T-cell (primary cell): ENCODE measurements around the gene TRAPPC3L. TPM values are rescaled to one million over a fixed set of nuclear protein-coding genes. Genes with fewer than 3 reads are reported as not detected.
A peak's percentile ranks its signal among the peaks of the same experiment; 100 is the strongest.

Experiments
- ATAC-seq, 4 experiments: fragments of 200-7000 bp in 3 of 4; fragments of 150-1000 bp in 1 of 4; cut with Tn5 transposase; replicated peaks in 1 of 4; 1 replicate in 3 of 4; 2 replicates in 1 of 4; pipeline ENCODE4 v1.10.0; 2021; ENCODE audit warnings: moderate library complexity in 3 of 4, mild to moderate bottlenecking in 2 of 4, moderate number of reproducible peaks in 1 of 4
- CTCF ChIA-PET, 2 donors: fragments of 300-600 bp; sonication (Branson Sonifier 250); formaldehyde crosslinking; loops; one replicate each; lab custom pipeline; 2022; ENCODE audit warnings: antibody characterized with exemption in 2 of 2; lab: Charles Lee
- POLR2A ChIA-PET, 2 donors: fragments of 300-600 bp; sonication (Branson Sonifier 250); formaldehyde crosslinking; loops; one replicate each; lab custom pipeline; 2022; ENCODE audit warnings: antibody characterized with exemption in 2 of 2; lab: Charles Lee
- DNase-seq, 35 experiments: peaks; one replicate each; pipeline versions ENCODE4 v3.0.0 to v3.0.0-alpha.2; 2013 to 2023
- H3K27ac ChIP-seq: one replicate; pipeline ENCODE4 v1.5.1; 2013; ENCODE audit warnings: low read length
- H3K27me3 ChIP-seq, 2 experiments: replicated peaks in 1 of 2; 1 replicate in 1 of 2; 2 replicates in 1 of 2; pipeline versions ENCODE4 v1.6.1 to v1.7.0; 2013; ENCODE audit warnings: low read length in 1 of 2, mixed read lengths in 1 of 2; ENCODE audit not compliant: control insufficient read depth in 2 of 2, insufficient read depth in 2 of 2; ENCODE audit errors: extremely low read depth in 1 of 2
- H3K36me3 ChIP-seq, 2 donors: 1 replicate in 1 of 2; 2 replicates in 1 of 2; pipeline versions ENCODE4 v1.6.1 to v1.7.0; 2013; ENCODE audit warnings: low read length in 1 of 2; ENCODE audit not compliant: control insufficient read depth in 2 of 2, insufficient read depth in 1 of 2; ENCODE audit errors: extremely low read depth in 1 of 2
- H3K4me1 ChIP-seq, 2 experiments: 1 replicate in 1 of 2; 2 replicates in 1 of 2; pipeline versions ENCODE4 v1.6.1 to v1.7.0; 2013; ENCODE audit warnings: low read length in 2 of 2, mixed read lengths in 1 of 2; ENCODE audit not compliant: insufficient read depth in 2 of 2, control insufficient read depth in 1 of 2; ENCODE audit errors: extremely low read depth in 1 of 2
- H3K4me3 ChIP-seq, 2 donors: 1 replicate in 1 of 2; 2 replicates in 1 of 2; pipeline versions ENCODE4 v1.5.1 to v1.7.0; 2013; ENCODE audit warnings: mild to moderate bottlenecking in 2 of 2, low read length in 1 of 2, moderate library complexity in 1 of 2; ENCODE audit not compliant: control insufficient read depth in 1 of 2; ENCODE audit errors: extremely low read depth in 1 of 2
- H3K9me3 ChIP-seq: 2 replicates; pipeline ENCODE4 v1.7.0; 2013
- H3K27ac Mint-ChIP-seq, 2 donors: one replicate each; pipeline ENCODE4 v1.8.0; 2020 to 2021; ENCODE audit warnings: mild to moderate bottlenecking in 2 of 2, mixed read lengths in 2 of 2
- H3K27me3 Mint-ChIP-seq, 2 donors: one replicate each; pipeline ENCODE4 v1.8.0; 2021 to 2022; ENCODE audit warnings: mixed read lengths in 2 of 2
- H3K36me3 Mint-ChIP-seq: one replicate; pipeline ENCODE4 v1.8.0; 2021; ENCODE audit warnings: mixed read lengths
- H3K4me1 Mint-ChIP-seq, 3 donors: one replicate each; pipeline ENCODE4 v1.8.0; 2020 to 2022; ENCODE audit warnings: mixed read lengths in 3 of 3, mild to moderate bottlenecking in 1 of 3
- H3K4me3 Mint-ChIP-seq, 3 donors: one replicate each; pipeline ENCODE4 v1.8.0; 2020 to 2022; ENCODE audit warnings: mild to moderate bottlenecking in 3 of 3, mixed read lengths in 3 of 3, moderate library complexity in 3 of 3
- H3K9me3 Mint-ChIP-seq, 3 donors: one replicate each; pipeline ENCODE4 v1.8.0; 2020 to 2022; ENCODE audit warnings: mixed read lengths in 3 of 3
- WGBS: methylation state at CpG from one replicate; pipeline ENCODE4 v1.1.5; 2013; ENCODE audit warnings: missing lambda C conversion rate; ENCODE audit not compliant: insufficient coverage; 5-methylcytosine and 5-hydroxymethylcytosine counted together
- total RNA-seq, 35 experiments: library from RNA in 6 of 35; stranded (reverse) in 6 of 35; fragments of 120-200 nt in 1 of 35; gene quantifications; one replicate each; pipeline versions ENCODE4 v1.2.1 to v1.2.4 and lab custom pipeline; 2013 to 2026

The TRAPPC3L gene
- total RNA-seq, 5 donors from 2014 or later (not counting 1 experiment from before 2014, with no cell fraction given), result not detected

GRCh38 chr6:116472706-116473105 lies 72.8 kb downstream of the TRAPPC3L start:
- POLR2A ChIA-PET, result no interaction called here
- CTCF ChIA-PET, result no interaction called here
- no peaks in the 10 kb centered on the region for H3K27me3 ChIP-seq
- Mint-ChIP-seq H3K27me3 (peaks cover 0 to 10% of the 10 kb centered on the region in 2 donors), H3K4me3 (no peak overlapping the region), H3K27ac (no peak overlapping the region), H3K4me1 (peaks cover 23 to 31% (median 25%) of the 10 kb centered on the region in 3 donors), H3K9me3 (no peaks in the 10 kb centered on the region), H3K36me3 (no peaks in the 10 kb centered on the region)
- H3K9me3 ChIP-seq, result no peaks in the 10 kb centered on the region
- no CpG with 5 or more reads among the region's 3 CpGs for WGBS
- peaks cover 6 to 9% of the 10 kb centered on the region in 2 experiments for H3K4me1 ChIP-seq
- no peak overlapping the region for H3K27ac ChIP-seq
- no peak for ATAC-seq
- no peak for DNase-seq
- H3K36me3 ChIP-seq, result no peaks in the 10 kb centered on the region
- H3K4me3 ChIP-seq, result no peak overlapping the region

- Histone ChIP-seq H3K9me3 (no peaks in the 10 kb centered on the region), H3K27me3 (no peaks in the 10 kb centered on the region), H3K36me3 (no peaks in the 10 kb centered on the region), H3K4me3 (no peak overlapping the region), H3K27ac (no peak overlapping the region), H3K4me1 (peaks cover 6 to 9% of the 10 kb centered on the region in 2 experiments)
- ATAC-seq (no peak), DNase-seq (no peak)
- Mint-ChIP-seq H3K4me1 (peaks cover 29 to 36% (median 29%) of the 10 kb centered on the region in 3 donors), H3K36me3 (no peaks in the 10 kb centered on the region), H3K9me3 (no peaks in the 10 kb centered on the region), H3K27ac (no peak overlapping the region), H3K27me3 (peaks cover 0 to 10% of the 10 kb centered on the region in 2 donors), H3K4me3 (no peak overlapping the region)
- ChIA-PET POLR2A (no interaction called here), CTCF (no interaction called here)
- WGBS, result no CpG with 5 or more reads among the region's 1 CpG
These were observed 74.0 kb downstream of the TRAPPC3L start for GRCh38 chr6:116471531-116471930.

GRCh38 chr6:116468293-116468692 lies 77.2 kb downstream of the TRAPPC3L start:
- Histone ChIP-seq H3K9me3 (no peaks in the 10 kb centered on the region), H3K4me3 (no peak overlapping the region), H3K36me3 (no peaks in the 10 kb centered on the region), H3K27ac (no peak overlapping the region), H3K27me3 (no peaks in the 10 kb centered on the region), H3K4me1 (peaks cover 0 to 9% of the 10 kb centered on the region in 2 experiments)
- POLR2A ChIA-PET, result no interaction called here
- Mint-ChIP-seq H3K36me3 (no peaks in the 10 kb centered on the region), H3K4me1 (peaks cover 15 to 35% (median 23%) of the 10 kb centered on the region in 3 donors), H3K9me3 (no peaks in the 10 kb centered on the region), H3K27ac (no peak overlapping the region), H3K4me3 (no peak overlapping the region), H3K27me3 (peaks cover 0 to 18% of the 10 kb centered on the region in 2 donors)
- WGBS, result no CpG with 5 or more reads among the region's 1 CpG
- no peak for DNase-seq
- CTCF ChIA-PET, result no interaction called here
- ATAC-seq, result no peak

GRCh38 chr6:116467514-116467913 lies 78.0 kb downstream of the TRAPPC3L start:
- Mint-ChIP-seq H3K27ac (peak overlapping the region in 1 of 2 donors; percentile 50), H3K27me3 (peaks cover 0 to 20% of the 10 kb centered on the region in 2 donors), H3K4me1 (peaks cover 22 to 43% (median 30%) of the 10 kb centered on the region in 3 donors), H3K36me3 (no peaks in the 10 kb centered on the region), H3K9me3 (no peaks in the 10 kb centered on the region), H3K4me3 (no peak overlapping the region)
- CTCF ChIA-PET, result interaction anchor here in 1 of 2 donors (0.6 kb wide), 2 partner anchors 68 to 170 kb away, joined by 3 to 4 read pairs; no protein-coding TSS in a partner anchor
- no peak overlapping the region for H3K4me3 ChIP-seq
- DNase-seq (no peak), ATAC-seq (peak in 1 of 4 experiments; percentile 73)
- H3K9me3 ChIP-seq, result no peaks in the 10 kb centered on the region
- peaks cover 2 to 14% of the 10 kb centered on the region in 2 experiments for H3K4me1 ChIP-seq
- no peaks in the 10 kb centered on the region for H3K27me3 ChIP-seq
- H3K27ac ChIP-seq, result no peak overlapping the region
- H3K36me3 ChIP-seq, result no peaks in the 10 kb centered on the region
- POLR2A ChIA-PET, result no interaction called here

- Histone ChIP-seq H3K4me1 (peaks cover 5 to 16% of the 10 kb centered on the region in 2 experiments), H3K36me3 (no peaks in the 10 kb centered on the region), H3K4me3 (no peak overlapping the region), H3K27ac (no peak overlapping the region), H3K27me3 (no peaks in the 10 kb centered on the region), H3K9me3 (no peaks in the 10 kb centered on the region)
- ChIA-PET CTCF (interaction anchor here in 1 of 2 donors (0.6 kb wide), 1 partner anchor 171 kb away, joined by 3 read pairs; no protein-coding TSS in a partner anchor), POLR2A (no interaction called here)
- DNase-seq (no peak), ATAC-seq (peak in 1 of 4 experiments; percentile 21)
- H3K27me3 Mint-ChIP-seq, result peaks cover 0 to 20% of the 10 kb centered on the region in 2 donors
- no peak overlapping the region for H3K4me3 Mint-ChIP-seq
- H3K4me1 Mint-ChIP-seq, result peaks cover 25 to 44% (median 32%) of the 10 kb centered on the region in 3 donors
- no CpG with 5 or more reads among the region's 1 CpG for WGBS
- no peaks in the 10 kb centered on the region for H3K9me3 Mint-ChIP-seq
- peak overlapping the region; percentile 12 to 50 for H3K27ac Mint-ChIP-seq
- H3K36me3 Mint-ChIP-seq, result no peaks in the 10 kb centered on the region
These were observed 78.4 kb downstream of the TRAPPC3L start for GRCh38 chr6:116467096-116467495.

GRCh38 chr6:116465246-116465645 lies 80.2 kb downstream of the TRAPPC3L start:
- no peak overlapping the region for H3K4me3 ChIP-seq
- H3K9me3 ChIP-seq, result no peaks in the 10 kb centered on the region
- no peaks in the 10 kb centered on the region for H3K36me3 Mint-ChIP-seq
- DNase-seq (no peak), ATAC-seq (peak in 1 of 4 experiments; percentile 35)
- peak overlapping the region in 1 of 3 donors; percentile 16 for H3K4me3 Mint-ChIP-seq
- WGBS, result 22% methylated on average over 1 of the region's 5 CpGs
- H3K36me3 ChIP-seq, result no peaks in the 10 kb centered on the region
- ChIA-PET POLR2A (interaction anchor here in 1 of 2 donors (0.6 kb wide), 1 partner anchor 50 kb away, joined by 3 read pairs; no protein-coding TSS in a partner anchor), CTCF (no interaction called here)
- peak overlapping the region in 1 of 2 donors; percentile 57 for H3K27ac Mint-ChIP-seq
- H3K9me3 Mint-ChIP-seq, result no peaks in the 10 kb centered on the region
- H3K27me3 Mint-ChIP-seq, result peaks cover 0 to 34% of the 10 kb centered on the region in 2 donors
- peaks cover 14 to 16% of the 10 kb centered on the region in 2 experiments for H3K4me1 ChIP-seq
- H3K4me1 Mint-ChIP-seq, result peaks cover 35 to 56% (median 44%) of the 10 kb centered on the region in 3 donors
- peak overlapping the region; percentile 17 for H3K27ac ChIP-seq
- no peaks in the 10 kb centered on the region for H3K27me3 ChIP-seq
